NCI-H2171 treated with DMSO at 0.1 percent for 48 hours (cell line): ENCODE results near the gene FOXO6.

ENCODE experiments used
- DNase-seq: peaks from one replicate; lab custom pipeline; 2025; lab: John Stamatoyannopoulos, UW

The FOXO6 gene

GRCh38 chr1:41383094-41383852, 22.0 kb downstream of the FOXO6 start:
- DNase-seq: no peak

DNA sequence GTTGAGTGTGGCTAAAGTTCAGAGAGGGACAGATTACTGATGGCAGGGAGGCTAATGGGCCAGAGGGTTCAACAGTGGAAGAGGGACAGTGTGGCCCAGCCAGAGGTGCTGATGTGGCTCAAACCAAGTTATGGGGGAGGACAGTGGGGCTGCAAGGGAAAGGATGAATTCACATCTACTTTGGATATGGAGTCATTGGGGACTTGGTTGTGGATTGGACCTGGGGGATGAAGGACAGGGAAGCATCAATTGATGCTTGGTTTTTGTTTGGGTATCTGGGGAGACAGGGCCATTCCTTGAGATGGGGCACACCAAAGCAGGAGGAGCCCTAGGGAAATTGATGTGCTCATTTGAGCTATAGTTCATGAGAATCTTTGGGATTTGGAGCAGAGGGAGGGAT, 23.3 kb downstream of the FOXO6 start:
- no peak for DNase-seq

- DNase-seq: no peak
Observed at GRCh38 chr1:41385398-41386195, 24.4 kb downstream of the FOXO6 start.

- no peak for DNase-seq
Observed at GRCh38 chr1:41386196-41386663, 25.0 kb downstream of the FOXO6 start.

DNA sequence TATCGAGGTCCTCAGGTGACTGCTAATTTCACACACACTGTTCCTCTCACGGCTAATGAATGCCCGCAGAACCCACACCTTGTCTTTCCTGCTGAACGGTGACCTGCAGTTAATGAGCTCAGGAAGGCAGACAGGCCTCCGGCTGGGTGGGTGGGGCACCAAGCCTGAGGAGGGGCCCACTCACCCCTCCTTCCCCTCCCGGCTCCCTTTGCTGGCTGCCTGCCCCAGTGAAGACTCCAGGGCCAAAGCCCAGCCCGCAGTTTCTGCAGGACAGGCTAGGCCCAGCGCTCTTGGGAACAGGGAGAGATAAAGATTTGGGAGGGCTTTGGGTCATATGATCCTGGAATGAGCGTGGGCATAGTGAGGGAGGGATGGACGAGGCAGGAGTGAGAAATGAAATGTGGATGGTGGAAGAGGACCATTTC, 26.4 kb downstream of the FOXO6 start:
- peak; percentile 77 for DNase-seq

- DNase-seq: no peak
Observed at GRCh38 chr1:41388510-41388909, 27.3 kb downstream of the FOXO6 start.

- DNase-seq: no peak
Observed at GRCh38 chr1:41389009-41389408, 27.8 kb downstream of the FOXO6 start.

DNA sequence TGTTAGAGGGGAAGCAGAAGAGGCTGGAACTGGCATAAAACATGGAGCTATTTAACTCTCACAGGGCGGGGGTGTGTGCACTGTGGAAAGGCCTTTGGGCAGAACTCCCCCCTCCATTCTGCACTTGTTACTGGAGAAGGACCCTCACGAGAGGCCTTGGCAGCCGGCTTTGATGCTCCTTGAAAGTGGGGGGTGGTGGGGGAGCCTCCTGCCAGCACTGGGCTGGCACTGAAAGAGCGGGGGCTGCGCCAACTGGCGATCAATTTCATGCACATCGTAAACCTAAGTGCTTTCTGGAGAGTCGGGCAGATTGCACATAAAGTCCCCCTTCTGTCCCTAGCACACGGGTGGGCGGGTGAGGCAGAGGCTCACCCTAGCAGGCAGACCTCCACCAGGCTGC, 28.9 kb downstream of the FOXO6 start:
- peak; percentile 95 for DNase-seq

DNA sequence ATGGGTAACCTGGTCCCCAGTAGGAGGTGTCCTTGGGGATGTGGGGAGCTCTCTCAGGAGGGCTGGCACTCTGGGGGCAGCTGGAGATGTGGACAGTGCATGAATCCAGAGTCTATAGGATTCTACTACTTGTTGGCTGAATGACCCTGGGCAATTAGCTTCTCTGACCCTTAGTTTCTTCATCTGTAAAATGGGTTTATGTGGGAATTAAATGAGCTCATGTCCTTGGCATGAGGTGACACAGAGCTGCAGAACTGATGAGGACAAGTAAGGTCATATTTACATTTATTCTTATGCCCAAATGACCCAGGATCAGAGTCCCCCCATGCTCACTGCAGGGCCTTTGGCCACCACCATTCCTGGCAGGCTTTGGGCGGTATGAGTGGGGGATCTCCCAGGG, 29.3 kb downstream of the FOXO6 start:
- DNase-seq: no peak

- peak; percentile 83 for DNase-seq
Observed at GRCh38 chr1:41391834-41392527, 30.7 kb downstream of the FOXO6 start.

- no peak for DNase-seq
Observed at GRCh38 chr1:41392528-41392924, 31.3 kb downstream of the FOXO6 start.

GRCh38 chr1:41393716-41394368, 32.6 kb downstream of the FOXO6 start:
- no peak for DNase-seq

DNA sequence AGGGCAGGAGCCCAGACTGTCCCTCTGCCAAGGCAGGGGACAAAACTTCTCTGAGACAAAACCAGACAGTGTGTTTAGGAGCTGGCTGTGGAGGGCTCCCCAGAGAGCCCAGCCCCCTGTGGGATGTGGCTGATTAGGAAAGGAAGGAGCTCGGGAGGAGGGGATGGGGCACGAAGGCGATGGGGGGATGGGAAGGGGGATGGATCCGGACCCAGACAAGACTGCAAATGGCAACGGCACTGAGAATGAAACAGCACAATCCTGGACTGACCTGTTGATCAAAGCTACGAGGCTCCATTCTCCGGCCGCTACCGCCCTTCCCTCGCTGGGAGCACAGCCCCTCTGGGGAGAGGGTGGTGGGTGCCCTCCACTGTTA, 33.1 kb downstream of the FOXO6 start:
- DNase-seq: no peak

DNA sequence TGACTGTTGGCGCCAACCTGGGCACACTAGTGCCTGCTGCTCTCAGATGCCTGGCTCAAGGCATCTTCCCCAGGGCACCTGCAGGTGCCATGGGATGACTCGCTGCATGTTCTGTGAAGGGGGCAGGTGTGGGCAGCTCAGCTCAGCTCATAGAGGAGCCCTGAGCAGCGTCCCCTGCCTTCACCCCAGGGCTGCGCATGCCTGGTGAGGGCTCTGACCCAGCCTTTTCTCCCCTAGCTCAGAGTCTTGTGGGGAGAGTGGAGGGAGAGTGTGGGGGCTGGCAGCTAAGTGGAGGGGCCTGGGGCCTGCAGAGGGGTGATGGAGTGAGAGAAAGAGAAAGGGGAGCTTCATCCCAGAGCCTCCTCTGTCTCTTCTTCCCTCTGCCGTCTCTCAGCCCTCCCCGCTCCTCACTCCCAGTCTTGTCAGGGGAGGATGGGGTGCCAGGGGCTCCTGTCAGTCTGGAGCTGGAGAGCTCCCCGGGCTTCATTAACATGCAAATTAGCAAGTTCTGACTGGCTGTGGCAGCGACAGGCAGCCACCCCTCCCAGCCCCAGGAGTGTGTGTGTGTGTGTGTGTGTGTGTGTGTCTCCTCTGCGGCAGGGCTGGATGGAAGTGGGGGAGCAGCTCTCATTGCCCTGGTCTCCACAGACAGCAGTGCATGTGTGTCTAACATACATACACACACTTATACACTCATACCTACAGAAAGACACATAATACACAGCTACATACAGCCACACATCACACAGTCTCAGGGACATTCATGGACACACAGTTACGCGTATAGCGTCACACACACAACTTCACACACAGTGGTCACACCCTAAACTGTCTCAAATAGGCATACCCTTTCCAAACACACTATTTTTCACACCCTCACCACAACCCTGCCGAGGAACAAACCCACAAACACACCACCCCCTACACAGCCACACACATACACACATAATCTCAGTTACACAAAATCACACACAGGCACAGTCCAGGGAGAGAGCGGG, 34.0 kb downstream of the FOXO6 start:
- DNase-seq: peak; percentile 86

DNA sequence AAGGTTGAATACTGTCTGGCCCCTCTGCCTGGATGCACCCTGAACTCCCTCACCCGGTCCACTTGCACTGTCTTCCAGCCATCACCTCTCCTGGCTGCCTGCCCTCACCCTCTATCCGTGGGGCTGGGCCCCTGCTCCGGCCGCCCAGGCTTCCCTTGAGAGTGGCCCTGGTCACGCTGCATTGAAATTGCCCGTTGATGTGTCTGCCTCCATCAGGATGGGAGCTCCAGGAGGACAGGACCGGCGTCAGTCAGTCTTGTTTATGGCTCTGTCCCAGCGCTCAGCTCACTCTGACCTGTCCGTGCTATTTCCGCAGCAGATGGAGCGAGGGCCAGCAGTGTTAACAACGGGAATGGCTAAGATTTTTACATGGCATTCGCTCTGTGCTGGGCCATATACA, 34.9 kb downstream of the FOXO6 start:
- DNase-seq: no peak

DNA sequence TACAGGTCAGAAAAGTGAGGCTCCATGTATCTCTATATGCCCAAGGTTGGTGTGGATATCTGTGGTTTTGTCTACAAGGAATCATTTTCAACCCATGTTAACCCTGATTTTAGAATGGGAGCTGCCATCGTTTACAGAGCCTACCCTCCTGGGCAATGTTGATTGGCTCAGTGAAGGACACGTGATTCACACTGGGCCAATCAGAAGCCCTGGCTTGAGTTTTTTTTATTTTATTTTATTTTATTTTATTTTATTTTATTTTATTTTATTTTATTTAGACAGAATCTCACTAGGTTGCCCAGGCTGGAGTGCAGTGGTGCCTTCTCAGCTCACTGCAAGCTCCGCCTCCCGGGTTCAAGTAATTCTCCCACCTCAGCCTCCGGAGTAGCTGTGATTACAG, 35.8 kb downstream of the FOXO6 start:
- no peak for DNase-seq

GRCh38 chr1:41397753-41398330, 36.6 kb downstream of the FOXO6 start:
- DNase-seq: no peak

DNA sequence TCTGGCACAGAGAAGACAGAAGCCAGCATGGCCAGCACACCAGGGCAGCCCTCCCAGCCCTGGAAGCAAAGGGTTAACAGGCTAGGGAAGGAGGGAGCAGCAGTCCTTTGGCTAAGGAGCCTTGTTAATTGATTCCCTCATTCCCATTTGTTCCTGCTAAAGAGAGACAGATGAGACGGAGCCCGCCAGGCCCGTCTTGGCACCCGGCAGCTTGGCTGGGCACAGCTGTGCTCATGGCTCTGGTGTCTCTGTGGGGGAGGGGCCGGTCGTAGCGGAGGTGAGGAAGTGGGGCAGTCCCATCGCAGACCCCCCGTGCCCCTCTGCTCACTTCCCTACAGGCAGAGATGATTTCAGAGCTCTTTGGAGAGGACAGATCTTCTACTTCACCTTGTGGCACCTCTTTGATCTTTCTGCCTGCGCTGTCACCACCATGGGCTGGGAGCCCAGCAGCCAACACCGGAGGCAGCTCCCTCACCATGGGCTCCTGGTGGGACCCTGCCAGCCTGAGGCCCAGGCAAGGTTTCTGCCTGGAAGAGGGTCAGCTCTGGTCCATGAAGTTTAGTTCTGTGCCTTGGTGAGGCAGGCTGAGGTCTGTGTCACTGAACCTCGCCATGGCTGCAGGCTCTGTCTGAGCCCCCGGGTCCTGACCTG, 38.0 kb downstream of the FOXO6 start:
- DNase-seq: peak; percentile 98

DNA sequence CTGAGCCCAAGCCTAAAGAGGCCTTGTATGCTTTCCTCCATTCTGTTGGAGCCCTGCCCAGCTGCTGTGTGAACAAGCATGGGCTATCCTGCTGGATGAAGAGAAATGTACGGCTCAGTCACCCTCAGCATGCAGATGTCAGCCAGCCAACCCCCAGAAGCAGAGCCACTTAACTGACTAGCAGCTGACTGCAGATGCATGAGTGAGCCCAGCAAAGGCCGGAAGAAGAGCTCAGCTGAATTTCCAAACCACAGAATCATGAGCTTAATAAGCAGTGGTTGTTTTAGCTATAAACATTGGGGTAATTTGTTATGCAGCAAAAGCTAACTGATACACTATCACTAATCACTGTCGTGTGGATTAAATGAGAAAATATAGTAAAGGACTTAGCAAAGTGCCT, 39.0 kb downstream of the FOXO6 start:
- peak; percentile 72 for DNase-seq

DNA sequence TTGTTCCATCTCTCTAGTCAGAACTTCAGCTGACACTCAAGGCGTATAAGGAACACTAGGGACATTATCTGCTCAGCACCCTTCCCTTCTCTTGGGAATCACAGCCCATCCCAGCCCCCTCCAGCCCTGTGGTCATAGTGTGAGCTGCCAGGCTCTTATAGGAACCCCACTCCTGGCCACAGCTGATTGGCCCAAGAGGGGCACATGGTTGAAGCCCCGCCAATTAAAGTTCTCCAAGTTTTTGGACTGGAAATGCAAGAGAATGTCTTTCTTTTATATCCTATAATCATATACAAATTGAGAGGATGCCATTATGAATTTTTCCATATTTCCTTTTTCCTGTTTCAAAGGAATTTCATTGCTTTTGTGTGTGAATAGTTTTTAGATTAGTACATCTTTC, 40.7 kb downstream of the FOXO6 start:
- DNase-seq: no peak
